GM21423 (cell line): Measurements from ENCODE around the gene CYP4Z1.
"Not testable (repeated sequence)": the region's sequence is repeated elsewhere in the genome, so short reads cannot be mapped to it uniquely, and the experiment has no call there.

Experiments
- ATAC-seq: cut with Tn5 transposase; IDR thresholded peaks from one replicate; pipeline ENCODE4 v1.9.1; 2021; ENCODE audit warnings: mild to moderate bottlenecking, moderate library complexity; ENCODE audit not compliant: unreplicated experiment

CYP4Z1 gene

DNA sequence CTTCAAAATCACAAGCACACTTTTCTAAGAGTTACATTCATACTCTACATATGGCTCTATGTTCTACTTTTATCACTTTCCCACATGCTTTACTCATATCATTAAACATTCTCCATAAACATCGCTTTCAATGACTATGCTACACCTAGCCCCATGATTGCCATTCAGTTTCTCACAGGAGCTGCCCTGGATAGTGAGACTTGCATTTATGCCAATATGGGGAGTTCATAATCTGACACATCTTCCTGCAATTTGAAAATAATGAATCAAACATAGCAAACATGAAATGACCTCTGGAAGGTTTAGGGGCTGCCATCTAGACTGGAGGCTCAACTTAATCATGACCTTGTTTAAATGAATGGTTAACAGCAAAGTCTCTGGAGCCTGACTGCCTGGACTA is 61.2 kb downstream of the CYP4Z1 start:
- ATAC-seq, result no peak

DNA sequence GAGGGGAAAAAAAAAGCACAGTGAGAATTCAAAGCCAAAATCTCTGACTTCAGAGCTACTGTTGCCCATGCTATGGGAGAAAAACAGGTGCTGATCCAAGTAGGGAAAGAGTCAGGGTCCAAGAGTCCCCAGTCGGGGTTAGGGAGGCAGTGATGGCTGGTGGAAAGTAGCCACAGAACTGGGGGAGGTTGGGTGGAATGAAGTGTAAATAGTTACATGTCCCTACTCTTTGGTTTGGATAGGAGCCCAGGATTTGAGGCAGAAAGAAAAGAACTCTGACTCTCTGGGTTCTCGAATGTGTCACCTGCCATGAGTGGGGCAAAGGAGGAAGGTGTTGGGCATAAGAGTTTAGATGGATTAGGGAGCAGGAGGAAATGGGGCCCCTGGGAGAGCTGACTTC is 61.8 kb downstream of the CYP4Z1 start:
- not testable (repeated sequence) for ATAC-seq

GRCh38 chr1:47129489-47130230 is 62.6 kb downstream of the CYP4Z1 start:
- ATAC-seq, result not testable (repeated sequence)

DNA sequence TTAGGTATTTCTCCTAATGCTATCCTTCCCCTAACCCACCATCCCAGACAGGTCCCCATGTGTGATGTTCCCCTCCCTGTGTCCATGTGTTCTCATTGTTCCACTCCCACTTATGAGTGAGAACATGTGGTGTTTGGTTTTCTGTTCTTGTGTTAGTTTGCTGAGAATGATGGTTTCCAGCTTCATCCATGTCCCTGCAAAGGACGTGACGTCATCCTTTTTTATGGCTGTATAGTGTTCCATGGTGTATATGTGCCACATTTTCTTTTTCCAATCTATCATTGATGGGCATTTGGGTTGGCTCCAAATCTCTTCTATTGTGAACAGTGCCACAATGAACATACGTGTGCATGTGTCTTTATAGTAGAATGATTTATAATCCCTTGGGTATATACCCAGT is 65.6 kb downstream of the CYP4Z1 start:
- not testable (repeated sequence) for ATAC-seq

GRCh38 chr1:47137198-47137597 is 70.2 kb downstream of the CYP4Z1 start, which contains the start of gene CYP4A22:
TSS of gene CYP4A22 (plus strand) at chr1:47137441. CDS start at chr1:47137486, 45 bp downstream.
- ATAC-seq, result no peak

GRCh38 chr1:47137925-47138615 is 71.0 kb downstream of the CYP4Z1 start:
- no peak for ATAC-seq

GRCh38 chr1:47140358-47140757 is 73.3 kb downstream of the CYP4Z1 start:
- not testable (repeated sequence) for ATAC-seq

DNA sequence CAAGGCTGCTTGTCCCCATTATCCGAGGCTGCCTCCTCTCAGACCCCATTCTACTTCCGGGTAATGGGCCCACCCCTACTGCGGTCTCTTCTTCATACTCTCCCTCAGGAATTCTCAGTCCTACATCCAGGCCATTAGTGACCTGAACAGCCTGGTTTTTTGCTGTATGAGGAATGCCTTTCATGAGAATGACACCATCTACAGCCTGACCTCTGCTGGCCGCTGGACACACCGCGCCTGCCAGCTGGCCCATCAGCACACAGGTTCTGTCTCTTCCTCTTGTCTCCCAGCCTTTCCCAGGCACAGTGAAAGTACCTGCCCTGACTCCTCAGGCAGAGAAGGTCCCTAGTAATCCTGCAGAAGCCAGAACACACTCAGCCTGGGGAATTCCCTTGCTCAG is 76.6 kb downstream of the CYP4Z1 start:
- ATAC-seq, result not testable (repeated sequence)

- not testable (repeated sequence) for ATAC-seq
Observed at GRCh38 chr1:47146495-47146894, 79.5 kb downstream of the CYP4Z1 start.

DNA sequence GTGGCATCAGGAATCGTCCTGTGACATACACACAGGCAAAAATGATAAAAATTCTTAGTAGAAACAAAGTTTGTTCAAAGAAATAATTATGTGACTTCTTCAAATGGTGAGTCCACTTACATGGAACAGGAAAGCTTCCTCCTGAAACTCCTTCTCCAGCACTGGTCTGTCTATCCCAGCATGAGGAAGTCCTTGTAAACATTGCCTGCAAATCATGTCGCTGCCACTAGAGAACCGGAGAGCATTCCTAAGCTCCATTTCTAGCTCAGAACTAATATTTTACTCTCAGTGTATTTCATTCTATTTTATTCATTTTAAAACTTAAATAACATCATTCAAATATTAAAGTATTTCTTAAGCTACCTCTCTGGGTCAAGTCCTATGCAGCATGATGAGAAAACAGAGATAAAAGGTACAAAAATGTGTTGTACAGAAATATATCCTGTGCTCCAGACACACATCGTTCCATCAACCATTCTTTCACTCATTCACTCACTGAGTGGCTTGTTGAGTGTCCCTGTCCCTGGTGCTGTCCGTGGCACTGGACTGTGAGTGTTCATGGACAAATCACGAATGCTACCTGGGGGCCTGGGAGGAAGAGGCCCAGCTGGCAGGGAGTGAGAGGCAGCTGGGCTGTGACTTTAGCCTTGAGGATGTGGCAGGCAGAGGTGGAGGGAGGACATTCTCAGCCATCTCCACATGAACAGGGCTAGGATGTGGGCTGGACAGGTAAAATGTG is 80.2 kb downstream of the CYP4Z1 start:
- ATAC-seq, result no peak

- not testable (repeated sequence) for ATAC-seq
Observed at GRCh38 chr1:47149162-47149561, 82.1 kb downstream of the CYP4Z1 start.

DNA sequence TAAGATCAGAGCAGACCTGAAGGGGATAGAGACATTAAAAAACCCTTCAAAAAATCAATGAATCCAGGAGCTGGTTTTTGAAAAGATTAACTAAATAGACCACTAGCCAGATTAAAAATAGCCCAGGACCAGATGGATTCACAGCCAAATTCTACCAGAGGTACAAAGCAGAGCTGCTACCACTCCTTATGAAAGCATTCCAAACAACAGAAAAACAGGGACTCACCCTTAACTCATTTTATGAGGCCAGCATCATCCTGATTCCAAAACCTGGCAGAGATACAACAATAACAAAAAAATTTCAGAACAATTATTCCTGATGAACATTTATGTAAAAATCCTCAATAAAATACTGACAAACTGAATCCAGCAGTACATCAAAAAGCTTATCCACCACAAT is 89.4 kb downstream of the CYP4Z1 start:
- ATAC-seq, result not testable (repeated sequence)

- ATAC-seq, result not testable (repeated sequence)
Observed at GRCh38 chr1:47157957-47158356, 90.9 kb downstream of the CYP4Z1 start.

DNA sequence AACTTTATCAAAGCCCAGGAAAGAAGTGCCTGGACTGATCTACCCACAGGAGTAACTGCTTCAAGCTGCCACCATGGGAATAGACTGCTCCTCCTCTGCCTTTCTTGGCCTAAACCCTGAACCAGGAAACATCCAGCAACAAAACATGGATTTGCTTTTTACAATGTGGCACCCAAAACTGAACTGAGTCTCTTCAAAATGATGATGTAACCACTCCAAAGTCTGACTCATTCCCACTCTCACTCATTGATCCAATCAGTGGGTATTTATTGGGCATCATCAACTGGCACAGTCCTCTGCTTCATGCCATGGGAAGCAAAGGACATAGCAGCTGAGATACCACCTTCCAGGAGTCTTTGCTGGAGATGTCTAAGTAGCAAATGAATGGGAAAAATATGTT is 93.7 kb downstream of the CYP4Z1 start:
- no peak for ATAC-seq

DNA sequence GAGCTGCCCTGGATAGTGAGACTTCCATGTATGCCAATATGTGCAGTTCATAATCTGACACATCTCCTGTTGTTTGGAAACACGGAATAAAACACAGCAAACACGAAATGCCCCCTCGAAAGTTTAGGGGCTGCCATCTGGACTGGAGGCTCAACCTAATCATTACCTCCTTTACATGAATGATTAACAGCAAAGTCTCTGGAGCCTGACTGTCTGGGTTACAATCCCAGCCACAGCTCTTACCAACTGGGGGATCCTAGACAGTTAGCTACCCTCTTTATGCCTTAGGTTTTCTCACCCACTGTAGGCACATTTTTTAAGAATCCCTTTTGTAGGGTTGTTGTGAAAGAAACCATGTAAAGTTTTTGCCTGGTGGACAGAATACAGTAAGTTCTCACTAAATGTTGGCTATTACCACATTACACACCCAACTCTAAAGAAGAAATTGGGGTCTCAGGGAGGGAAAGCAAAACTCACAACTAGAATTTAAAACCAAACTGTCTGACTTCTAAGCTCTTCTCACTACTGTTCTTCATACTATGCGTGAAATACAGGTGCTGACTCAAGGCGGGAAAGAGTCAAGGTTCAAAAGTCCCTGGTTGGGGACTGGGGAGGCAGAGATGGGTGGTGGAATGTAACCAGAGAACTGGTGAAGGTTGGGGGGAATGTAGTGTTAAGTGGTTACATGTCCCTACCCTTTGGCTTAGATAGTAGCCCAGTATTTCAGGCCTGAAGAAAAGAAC is 94.4 kb downstream of the CYP4Z1 start:
- no peak for ATAC-seq

GRCh38 chr1:47164552-47164951 is 97.5 kb downstream of the CYP4Z1 start:
- ATAC-seq, result no peak
